HEK293 (cell line): ENCODE measurements around the gene TTF2.
A peak's percentile ranks its signal among the peaks of the same experiment; 100 is the strongest.

ENCODE experiments used
- CTCF ChIA-PET: fragments of 350-600 bp; formaldehyde crosslinking; extraction: SDS; loops from one replicate; lab custom pipeline; 2021; ENCODE audit warnings: antibody characterized with exemption; lab: Yijun Ruan, JAX
- POLR2A ChIA-PET: fragments of 300-600 bp; formaldehyde crosslinking; extraction: SDS; loops from one replicate; lab custom pipeline; 2020; ENCODE audit warnings: antibody characterized with exemption, inconsistent platforms; lab: Yijun Ruan, JAX
- H3K27ac ChIP-seq: fragments of 200-500 bp; sonication (Bioruptor generic); 2 replicates; pipeline ENCODE4 v1.5.1; 2014; ENCODE audit warnings: low read depth, low read length, control low read depth, inconsistent platforms; ENCODE audit errors: extremely low read depth
- H3K36me3 ChIP-seq, 2 experiments: fragments of 200-500 bp in 1 of 2; sonication (Bioruptor generic) in 1 of 2; 1 replicate in 1 of 2; 2 replicates in 1 of 2; pipeline ENCODE4 v1.5.1; 2014 to 2017; ENCODE audit warnings: inconsistent platforms in 2 of 2, low read length in 2 of 2; ENCODE audit not compliant: control insufficient read depth in 2 of 2, insufficient read depth in 1 of 2
- H3K4me1 ChIP-seq: fragments of 200-500 bp; sonication (Bioruptor generic); 2 replicates; pipeline ENCODE4 v1.5.1; 2014; ENCODE audit warnings: mild to moderate bottlenecking, low read length, inconsistent platforms; ENCODE audit not compliant: control insufficient read depth, insufficient read depth
- H3K4me3 ChIP-seq: 2 replicates; pipeline ENCODE4 v1.5.1; 2011; ENCODE audit warnings: low read depth, mild to moderate bottlenecking, control low read depth, low read length, moderate library complexity
- H3K9me3 ChIP-seq: fragments of 200-500 bp; sonication (Bioruptor generic); 2 replicates; pipeline ENCODE4 v1.5.1; 2014; ENCODE audit warnings: low read depth, low read length, inconsistent platforms; ENCODE audit not compliant: control insufficient read depth, insufficient read depth
- HOXA7 ChIP-seq: sonication (generic); formaldehyde crosslinking; IDR thresholded peaks from 2 replicates; pipeline ENCODE4 v1.8.1; 2022; ENCODE audit warnings: missing genetic modification reagents, borderline replicate concordance
- KLF9 ChIP-seq: fragments of 450-650 bp; formaldehyde crosslinking; IDR thresholded peaks from 2 replicates; pipeline ENCODE4 v1.5.1; 2016; ENCODE audit warnings: missing biosample characterization, missing genetic modification characterization, low read depth
- OSR2 ChIP-seq: fragments of 450-650 bp; formaldehyde crosslinking; IDR thresholded peaks from 2 replicates; pipeline ENCODE4 v1.5.1; 2016; ENCODE audit warnings: missing biosample characterization, missing genetic modification characterization
- REPIN1 ChIP-seq: fragments of 450-650 bp; formaldehyde crosslinking; IDR thresholded peaks from 2 replicates; pipeline ENCODE4 v1.5.1; 2017; ENCODE audit warnings: missing biosample characterization, missing genetic modification characterization, low read depth
- SP2 ChIP-seq: fragments of 450-650 bp; formaldehyde crosslinking; IDR thresholded peaks from 2 replicates; pipeline ENCODE4 v1.5.1; 2016; ENCODE audit warnings: missing biosample characterization, missing genetic modification characterization
- SP3 ChIP-seq: fragments of 450-650 bp; formaldehyde crosslinking; IDR thresholded peaks from 2 replicates; pipeline ENCODE4 v1.5.1; 2016; ENCODE audit warnings: missing biosample characterization, missing genetic modification characterization
- ZBTB20 ChIP-seq: fragments of 450-650 bp; formaldehyde crosslinking; IDR thresholded peaks from 2 replicates; pipeline ENCODE4 v1.5.1; 2016; ENCODE audit warnings: missing biosample characterization, missing genetic modification characterization
- ZFHX2 ChIP-seq: fragments of 450-650 bp; formaldehyde crosslinking; conservative IDR thresholded peaks from 2 replicates; pipeline ENCODE4 v1.5.1; 2016; ENCODE audit warnings: missing biosample characterization, missing genetic modification characterization
- ZFP3 ChIP-seq: fragments of 450-650 bp; formaldehyde crosslinking; IDR thresholded peaks from 2 replicates; pipeline ENCODE4 v1.5.1; 2016; ENCODE audit warnings: low read depth, missing biosample characterization, missing genetic modification characterization
- ZNF10 ChIP-seq: fragments of 450-650 bp; formaldehyde crosslinking; IDR thresholded peaks from 2 replicates; pipeline ENCODE4 v1.5.1; 2017; ENCODE audit warnings: missing biosample characterization, missing genetic modification characterization
- ZNF121 ChIP-seq: fragments of 450-650 bp; formaldehyde crosslinking; IDR thresholded peaks from 2 replicates; pipeline ENCODE4 v1.5.1; 2016; ENCODE audit warnings: missing biosample characterization, missing genetic modification characterization
- ZNF146 ChIP-seq: fragments of 450-650 bp; formaldehyde crosslinking; IDR thresholded peaks from 2 replicates; pipeline ENCODE4 v1.5.1; 2016; ENCODE audit warnings: missing biosample characterization, missing genetic modification characterization
- ZNF18 ChIP-seq: fragments of 450-650 bp; formaldehyde crosslinking; IDR thresholded peaks from 2 replicates; pipeline ENCODE4 v1.5.1; 2016; ENCODE audit warnings: missing biosample characterization, missing genetic modification characterization
- ZNF184 ChIP-seq: fragments of 450-650 bp; IDR thresholded peaks from 2 replicates; pipeline ENCODE4 v1.5.1; 2018; ENCODE audit warnings: missing biosample characterization, mild to moderate bottlenecking, missing genetic modification characterization
- ZNF19 ChIP-seq: fragments of 450-650 bp; formaldehyde crosslinking; IDR thresholded peaks from 2 replicates; pipeline ENCODE4; 2016; ENCODE audit warnings: missing biosample characterization, missing genetic modification characterization, low read depth
- ZNF239 ChIP-seq: fragments of 450-650 bp; formaldehyde crosslinking; IDR thresholded peaks from 2 replicates; pipeline ENCODE4 v1.5.1; 2016; ENCODE audit warnings: missing biosample characterization, missing genetic modification characterization
- ZNF24 ChIP-seq: fragments of 450-650 bp; formaldehyde crosslinking; IDR thresholded peaks from 2 replicates; pipeline ENCODE4 v1.5.1; 2016; ENCODE audit warnings: missing biosample characterization, missing genetic modification characterization
- ZNF37A ChIP-seq: fragments of 450-650 bp; IDR thresholded peaks from 2 replicates; pipeline ENCODE4 v1.5.1; 2018; ENCODE audit warnings: missing biosample characterization, missing genetic modification characterization
- ZNF416 ChIP-seq: fragments of 450-650 bp; formaldehyde crosslinking; IDR thresholded peaks from 2 replicates; pipeline ENCODE4 v1.5.1; 2016; ENCODE audit warnings: missing biosample characterization, missing genetic modification characterization
- ZNF433 ChIP-seq: fragments of 450-650 bp; formaldehyde crosslinking; IDR thresholded peaks from 2 replicates; pipeline ENCODE4 v1.5.1; 2016; ENCODE audit warnings: missing biosample characterization, missing genetic modification characterization, low read depth
- ZNF548 ChIP-seq: fragments of 450-650 bp; formaldehyde crosslinking; IDR thresholded peaks from 2 replicates; pipeline ENCODE4 v1.5.1; 2016; ENCODE audit warnings: missing biosample characterization, missing genetic modification characterization
- ZNF561 ChIP-seq: fragments of 450-650 bp; IDR thresholded peaks from 2 replicates; pipeline ENCODE4 v1.5.1; 2018; ENCODE audit warnings: missing biosample characterization, missing genetic modification characterization, borderline replicate concordance
- ZNF629 ChIP-seq: fragments of 450-650 bp; formaldehyde crosslinking; IDR thresholded peaks from 2 replicates; pipeline ENCODE4 v1.5.1; 2017; ENCODE audit warnings: missing biosample characterization, missing genetic modification characterization
- ZNF658 ChIP-seq: fragments of 450-650 bp; formaldehyde crosslinking; IDR thresholded peaks from 2 replicates; pipeline ENCODE4; 2016; ENCODE audit warnings: missing biosample characterization, missing genetic modification characterization
- ZNF701 ChIP-seq: fragments of 450-650 bp; formaldehyde crosslinking; IDR thresholded peaks from 2 replicates; pipeline ENCODE4 v1.5.1; 2016; ENCODE audit warnings: missing biosample characterization, missing genetic modification characterization
- TF ChIP-seq, protein P1 (sequence below): fragments of 450-650 bp; formaldehyde crosslinking; IDR thresholded peaks from 2 replicates; pipeline ENCODE4 v1.5.1; 2016; ENCODE audit warnings: missing biosample characterization, missing genetic modification characterization
- TF ChIP-seq, protein P2 (sequence below): fragments of 450-650 bp; formaldehyde crosslinking; IDR thresholded peaks from 2 replicates; pipeline ENCODE4 v1.5.1; 2017; ENCODE audit warnings: missing biosample characterization, missing genetic modification characterization

TTF2 gene

GRCh38 chr1:117051224-117052064 is 8.7 kb upstream of the TTF2 start (continued):
- TF ChIP-seq HOXA7 (no peak), SP2 (no peak), ZNF19 (tag by site-specific recombination) (no peak), ZNF629 (tag by site-specific recombination) (no peak)

- ChIA-PET CTCF (interaction anchor here (0.6 to 1.9 kb wide), 5 partner anchors 165 to 329 kb away, joined by 3 to 7 read pairs (median 5); no protein-coding TSS in a partner anchor), POLR2A (no interaction called here)
- Histone ChIP-seq H3K4me3 (no peak overlapping the region), H3K27ac (no peak overlapping the region), H3K4me1 (no peaks in the 10 kb centered on the region)
- TF ChIP-seq ZNF146 (peak; percentile 74), ZNF239 (tag by site-specific recombination) (no peak)
- TF ChIP-seq, all 188 proteins: peak for 1
- Histone ChIP-seq H3K36me3 (peaks cover 0 to 5% of the 10 kb centered on the region in 2 experiments; a peak in 1 of 3 replicates), H3K9me3 (no peaks in the 10 kb centered on the region)
Observed at GRCh38 chr1:117054068-117054467, 6.1 kb upstream of the TTF2 start.

DNA sequence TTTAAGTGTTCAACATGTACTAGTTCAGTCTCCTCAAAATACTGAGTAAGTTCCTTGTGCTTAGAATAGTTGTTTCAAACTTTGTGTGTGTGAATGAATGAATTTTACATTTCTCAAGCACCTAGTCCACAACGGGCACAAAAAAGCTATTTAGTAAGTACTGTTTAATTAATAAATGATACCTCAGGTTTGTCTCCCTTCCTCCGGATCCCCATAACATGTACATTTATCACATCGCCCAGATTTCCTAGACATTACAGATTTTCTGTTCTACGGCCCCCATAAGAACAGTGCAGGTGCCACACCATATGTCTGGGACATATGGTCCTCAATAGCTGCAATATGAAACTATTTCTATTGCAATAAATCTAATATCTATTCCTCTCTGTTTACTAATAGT is 1.3 kb upstream of the TTF2 start:
- H3K9me3 ChIP-seq = no peaks in the 10 kb centered on the region
- POLR2A ChIA-PET = no interaction called here
- CTCF ChIA-PET = interaction anchor here (0.9 to 1.5 kb wide), 3 partner anchors 9 to 325 kb away, joined by 3 to 6 read pairs (median 5); no protein-coding TSS in a partner anchor
- H3K4me1 ChIP-seq = no peaks in the 10 kb centered on the region
- H3K4me3 ChIP-seq = peak overlapping the region; percentile 78
- H3K36me3 ChIP-seq = peaks cover 0 to 17% of the 10 kb centered on the region in 2 experiments; a peak in 2 of 3 replicates
- H3K27ac ChIP-seq = peak overlapping the region; percentile 86; the same call in 1 of the 2 replicates
- no peak for TF ChIP-seq ZNF701 (tag by site-specific recombination)
- peak; percentile 19; the same call in 1 of the 2 replicates for TF ChIP-seq ZNF24 (tag by site-specific recombination)

DNA sequence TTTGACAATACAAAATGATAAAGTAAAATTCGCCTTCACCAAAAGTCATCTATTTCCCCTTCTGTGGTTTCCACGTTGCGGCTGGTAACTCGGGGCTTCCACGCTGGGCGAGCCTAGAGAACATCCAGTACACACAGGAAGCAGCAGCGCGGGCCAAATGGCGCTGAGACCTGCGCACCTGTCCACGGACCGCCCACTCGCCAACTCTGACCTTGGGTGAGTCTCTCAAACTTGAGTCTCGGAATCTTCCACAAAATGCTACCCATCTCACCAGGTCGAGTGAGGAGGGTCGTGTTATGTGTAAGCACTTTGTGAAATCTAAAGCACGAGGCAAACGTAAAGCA is 820 bp upstream of the TTF2 start:
- Histone ChIP-seq H3K36me3 (peaks cover 4 to 19% of the 10 kb centered on the region in 2 experiments; a peak in 2 of 3 replicates), H3K4me3 (peak overlapping the region; percentile 78), H3K27ac (peak overlapping the region; percentile 86), H3K9me3 (no peaks in the 10 kb centered on the region), H3K4me1 (no peaks in the 10 kb centered on the region)
- ChIA-PET CTCF (interaction anchor here (0.7 to 1.9 kb wide), 5 partner anchors 9 to 921 kb away, joined by 3 to 13 read pairs (median 5); no protein-coding TSS in a partner anchor), POLR2A (interaction anchor here (0.6 to 1.9 kb wide), 14 partner anchors 14 to 595 kb away, joined by 3 to 15 read pairs (median 4); partner anchors contain the start of gene PTGFRN)
- TF ChIP-seq SP3 = no peak
- TF ChIP-seq, protein P1, sequence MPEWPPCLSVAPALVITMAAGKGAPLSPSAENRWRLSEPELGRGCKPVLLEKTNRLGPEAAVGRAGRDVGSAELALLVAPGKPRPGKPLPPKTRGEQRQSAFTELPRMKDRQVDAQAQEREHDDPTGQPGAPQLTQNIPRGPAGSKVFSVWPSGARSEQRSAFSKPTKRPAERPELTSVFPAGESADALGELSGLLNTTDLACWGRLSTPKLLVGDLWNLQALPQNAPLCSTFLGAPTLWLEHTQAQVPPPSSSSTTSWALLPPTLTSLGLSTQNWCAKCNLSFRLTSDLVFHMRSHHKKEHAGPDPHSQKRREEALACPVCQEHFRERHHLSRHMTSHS (tag by site-specific recombination) = no peak
- TF ChIP-seq ZNF561 (tag by site-specific recombination) = no peak
- TF ChIP-seq ZNF184 (tag by site-specific recombination) = 0 out of 2 replicates have a peak, but pooled peaks have one; percentile 10
- no peak for TF ChIP-seq ZNF548
- TF ChIP-seq OSR2 (tag by site-specific recombination) = no peak
- TF ChIP-seq ZFHX2 (tag by site-specific recombination) = peak; percentile 63
- TF ChIP-seq ZNF37A (tag by site-specific recombination) = no peak
- no peak for TF ChIP-seq REPIN1 (tag by site-specific recombination)
- TF ChIP-seq, protein P2, sequence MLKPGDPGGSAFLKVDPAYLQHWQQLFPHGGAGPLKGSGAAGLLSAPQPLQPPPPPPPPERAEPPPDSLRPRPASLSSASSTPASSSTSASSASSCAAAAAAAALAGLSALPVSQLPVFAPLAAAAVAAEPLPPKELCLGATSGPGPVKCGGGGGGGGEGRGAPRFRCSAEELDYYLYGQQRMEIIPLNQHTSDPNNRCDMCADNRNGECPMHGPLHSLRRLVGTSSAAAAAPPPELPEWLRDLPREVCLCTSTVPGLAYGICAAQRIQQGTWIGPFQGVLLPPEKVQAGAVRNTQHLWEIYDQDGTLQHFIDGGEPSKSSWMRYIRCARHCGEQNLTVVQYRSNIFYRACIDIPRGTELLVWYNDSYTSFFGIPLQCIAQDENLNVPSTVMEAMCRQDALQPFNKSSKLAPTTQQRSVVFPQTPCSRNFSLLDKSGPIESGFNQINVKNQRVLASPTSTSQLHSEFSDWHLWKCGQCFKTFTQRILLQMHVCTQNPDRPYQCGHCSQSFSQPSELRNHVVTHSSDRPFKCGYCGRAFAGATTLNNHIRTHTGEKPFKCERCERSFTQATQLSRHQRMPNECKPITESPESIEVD (tag by site-specific recombination) = no peak
- TF ChIP-seq ZNF18 (tag by site-specific recombination) = peak; percentile 54; the same call in 1 of the 2 replicates
- TF ChIP-seq ZNF416 = no peak
- TF ChIP-seq ZNF121 (tag by site-specific recombination) = no peak
- no peak for TF ChIP-seq KLF9
- TF ChIP-seq ZFP3 (tag by site-specific recombination) = no peak
- no peak for TF ChIP-seq ZNF433 (tag by site-specific recombination)
- 0 out of 2 replicates have a peak, but pooled peaks have one; percentile 41 for TF ChIP-seq ZBTB20 (tag by site-specific recombination)
- TF ChIP-seq ZNF10 (tag by site-specific recombination) = no peak
- no peak for TF ChIP-seq ZNF658 (tag by site-specific recombination)
